Loucy (cell line): ENCODE data around the gene ABHD5.

ENCODE experiments used
- H2AFZ ChIP-seq: fragments of 200-600 bp; sonication (generic); 2 replicates; pipeline ENCODE4 v1.6.0; 2016; ENCODE audit warnings: antibody characterized with exemption, mild to moderate bottlenecking, low read length, moderate library complexity
- H3F3A ChIP-seq: fragments of 200-600 bp; 2 replicates; pipeline ENCODE4 v1.6.0; 2016; ENCODE audit warnings: antibody characterized with exemption, low read depth, mild to moderate bottlenecking
- H3K27me3 ChIP-seq: fragments of 200-600 bp; sonication (generic); 2 replicates; pipeline ENCODE4 v1.6.1; 2014; ENCODE audit warnings: low read length, mild to moderate bottlenecking; ENCODE audit not compliant: insufficient read depth, poor library complexity, severe bottlenecking
- H3K36me3 ChIP-seq: fragments of 200-600 bp; sonication (generic); 2 replicates; pipeline ENCODE4 v1.6.1; 2016; ENCODE audit warnings: low read length; ENCODE audit not compliant: insufficient read depth
- H3K4me1 ChIP-seq: fragments of 200-600 bp; sonication (generic); 2 replicates; pipeline ENCODE4 v1.5.1; 2014; ENCODE audit warnings: low read length, mild to moderate bottlenecking; ENCODE audit not compliant: insufficient read depth, poor library complexity, severe bottlenecking
- H3K4me2 ChIP-seq: fragments of 200-600 bp; sonication (generic); 2 replicates; pipeline ENCODE4 v1.6.0; 2014; ENCODE audit warnings: antibody characterized with exemption, low read length, low read depth, mild to moderate bottlenecking; ENCODE audit not compliant: poor library complexity, severe bottlenecking
- H3K4me3 ChIP-seq: fragments of 200-600 bp; sonication (generic); 2 replicates; pipeline ENCODE4 v1.5.1; 2014; ENCODE audit warnings: low read length, mild to moderate bottlenecking, mixed read lengths; ENCODE audit not compliant: poor library complexity, severe bottlenecking
- H3K79me2 ChIP-seq: fragments of 200-600 bp; sonication (generic); 2 replicates; pipeline ENCODE4 v1.6.1; 2014; ENCODE audit warnings: low read length; ENCODE audit not compliant: insufficient read depth
- H3K9ac ChIP-seq: fragments of 200-600 bp; sonication (generic); 2 replicates; pipeline ENCODE4 v1.6.0; 2014; ENCODE audit warnings: mild to moderate bottlenecking, low read depth, low read length, moderate library complexity; ENCODE audit not compliant: poor library complexity, severe bottlenecking
- H3K9me2 ChIP-seq: fragments of 200-600 bp; sonication (generic); replicated peaks from 2 replicates; pipeline ENCODE4 v1.6.1; 2016; ENCODE audit warnings: low read depth, low read length, mixed read lengths
- H3K9me3 ChIP-seq: fragments of 200-600 bp; sonication (generic); 2 replicates; pipeline ENCODE4 v1.6.1; 2014; ENCODE audit warnings: mild to moderate bottlenecking, antibody characterized with exemption, low read length, low read depth; ENCODE audit not compliant: insufficient read depth
- H4K20me1 ChIP-seq: fragments of 200-600 bp; sonication (generic); 2 replicates; pipeline ENCODE4 v1.6.0; 2014; ENCODE audit warnings: antibody characterized with exemption, low read length, mild to moderate bottlenecking; ENCODE audit not compliant: insufficient read depth, poor library complexity, severe bottlenecking
- CTCF ChIP-seq: fragments of 200-600 bp; sonication (generic); conservative IDR thresholded peaks from 2 replicates; pipeline ENCODE4 v1.5.1; 2014; ENCODE audit warnings: mild to moderate bottlenecking, antibody characterized with exemption, low read length
- EZH2phosphoT487 ChIP-seq: fragments of 200-600 bp; IDR thresholded peaks from 2 replicates; pipeline ENCODE4 v1.6.1; 2018; ENCODE audit warnings: antibody characterized with exemption, mild to moderate bottlenecking, moderate library complexity, borderline replicate concordance

Gene ABHD5

GRCh38 chr3:43734685-43735084, 43.9 kb downstream of the ABHD5 start:
- Histone ChIP-seq H3K9me2 (no peaks in the 10 kb centered on the region), H3K4me1 (no peaks in the 10 kb centered on the region), H3K4me3 (no peak overlapping the region), H3K4me2 (no peak overlapping the region), H3K9me3 (no peaks in the 10 kb centered on the region), H3K9ac (no peak overlapping the region), H3K27me3 (no peaks in the 10 kb centered on the region), H3K79me2 (no peaks in the 10 kb centered on the region), H3K36me3 (no peaks in the 10 kb centered on the region), H3F3A (no peaks in the 10 kb centered on the region), H2AFZ (no peak overlapping the region), H4K20me1 (no peaks in the 10 kb centered on the region)
- TF ChIP-seq EZH2phosphoT487 (no peak), CTCF (no peak)

GRCh38 chr3:43735618-43736017, 44.9 kb downstream of the ABHD5 start:
- no peaks in the 10 kb centered on the region for H3K79me2 ChIP-seq
- no peak for TF ChIP-seq EZH2phosphoT487
- no peak for TF ChIP-seq CTCF
- no peaks in the 10 kb centered on the region for H3K4me1 ChIP-seq

GRCh38 chr3:43736558-43737440, 46.1 kb downstream of the ABHD5 start:
- no peak overlapping the region for H3K4me2 ChIP-seq
- no peak overlapping the region for H3K9ac ChIP-seq
- no peaks in the 10 kb centered on the region for H3K4me1 ChIP-seq
- H4K20me1 ChIP-seq: no peaks in the 10 kb centered on the region
- no peak overlapping the region for H3K4me3 ChIP-seq
- no peaks in the 10 kb centered on the region for H3F3A ChIP-seq
- no peaks in the 10 kb centered on the region for H3K9me3 ChIP-seq
- no peaks in the 10 kb centered on the region for H3K36me3 ChIP-seq
- no peaks in the 10 kb centered on the region for H3K27me3 ChIP-seq
- no peak for TF ChIP-seq EZH2phosphoT487
- TF ChIP-seq CTCF: no peak
- no peak overlapping the region for H2AFZ ChIP-seq
- H3K9me2 ChIP-seq: no peaks in the 10 kb centered on the region
- H3K79me2 ChIP-seq: no peaks in the 10 kb centered on the region

More at GRCh38 chr3:43735618-43736017, 44.9 kb downstream of the ABHD5 start:
- Histone ChIP-seq H3K36me3 (no peaks in the 10 kb centered on the region), H4K20me1 (no peaks in the 10 kb centered on the region), H3F3A (no peaks in the 10 kb centered on the region), H3K4me3 (no peak overlapping the region), H3K9ac (no peak overlapping the region), H3K27me3 (no peaks in the 10 kb centered on the region), H2AFZ (no peak overlapping the region), H3K4me2 (no peak overlapping the region), H3K9me3 (no peaks in the 10 kb centered on the region), H3K9me2 (no peaks in the 10 kb centered on the region)
